Measurements from ENCODE around the gene GPAT2. TPM values are rescaled to one million over a fixed set of nuclear protein-coding genes. Genes with fewer than 3 reads are reported as not detected.
A peak's percentile ranks its signal among the peaks of the same experiment; 100 is the strongest.
"Not testable (repeated sequence)": the region's sequence is repeated elsewhere in the genome, so short reads cannot be mapped to it uniquely, and the experiment has no call there.

The GPAT2 gene
- total and polyA plus RNA-seq, 2 of the 8 experiments (the other 6 are each of a cell fraction or from before 2014, with no cell fraction given): 0.26 to 0.63 TPM

GRCh38 chr2:96061197-96061817 lies 26.6 kb upstream of the GPAT2 start:
- H3K4me1 ChIP-seq (replicated peaks in 1 of 4; ENCODE audit: control insufficient read depth in 3 of 4, insufficient read depth in 4 of 4, low read length in 3 of 4); H2BK120ac ChIP-seq (replicated peaks; ENCODE audit: low read depth, low read length); H4K8ac ChIP-seq (ENCODE audit: extremely low read depth, insufficient read depth, low read length); H2BK5ac ChIP-seq (ENCODE audit: low read depth, low read length); FAIRE-seq; H3K79me1 ChIP-seq (ENCODE audit: low read depth, low read length); H2BK15ac ChIP-seq (ENCODE audit: low read length); H3K4me2 ChIP-seq (ENCODE audit: insufficient read depth in 1 of 2, low read depth in 2 of 2, low read length in 2 of 2); H3K27ac ChIP-seq (ENCODE audit: low read depth, low read length); H3K56ac ChIP-seq (replicated peaks; ENCODE audit: insufficient read length, low read depth, low read length); H2AFZ ChIP-seq (ENCODE audit: low read length); H3K4ac ChIP-seq (replicated peaks; ENCODE audit: insufficient read length, low read depth, low read length); H4K91ac ChIP-seq (replicated peaks; ENCODE audit: insufficient read length, low read length); H3K9me3 ChIP-seq (ENCODE audit: insufficient read depth in 2 of 2, low read depth in 1 of 2, low read length in 1 of 2); H4K20me1 ChIP-seq (replicated peaks in 1 of 2; ENCODE audit: control insufficient read depth in 1 of 2, insufficient read depth in 2 of 2, low read length in 2 of 2); H3K79me2 ChIP-seq (ENCODE audit: control insufficient read depth in 1 of 2, insufficient read depth in 2 of 2, low read length in 2 of 2); H4K5ac ChIP-seq (ENCODE audit: insufficient read length, low read depth, low read length); H3K36me3 ChIP-seq (ENCODE audit: control insufficient read depth in 2 of 4, insufficient read depth in 4 of 4, low read length in 3 of 4); H3K14ac ChIP-seq (ENCODE audit: insufficient read length); H3K23ac ChIP-seq (ENCODE audit: insufficient read length); H2AK5ac ChIP-seq (ENCODE audit: low read depth, low read length); H3K4me3 ChIP-seq (ENCODE audit: extremely low read depth in 1 of 4, insufficient read depth in 2 of 4, low read depth in 3 of 4, low read length in 4 of 4); H2BK20ac ChIP-seq (ENCODE audit: low read length); H3K27me3 ChIP-seq (replicated peaks in 1 of 4; ENCODE audit: control insufficient read depth in 3 of 4, extremely low read depth in 1 of 4, insufficient read depth in 3 of 4, low read length in 3 of 4); H3K9ac ChIP-seq (replicated peaks in 1 of 4; ENCODE audit: extremely low read depth in 1 of 4, low read depth in 3 of 4, low read length in 3 of 4); POLR2A ChIA-PET (ENCODE audit: partially characterized antibody); H3K18ac ChIP-seq (ENCODE audit: extremely low read depth, low read length); H3K23me2 ChIP-seq (ENCODE audit: low read depth, low read length); H2BK12ac ChIP-seq (ENCODE audit: low read depth, low read length): not testable (repeated sequence)
- peak in 1 of 2 experiments; percentile 41 for DNase-seq (ENCODE audit: low read depth in 1 of 2, low spot score in 2 of 2)
- 91% methylated on average over 8 of the region's 8 CpGs; no CpG with 5 or more reads in 1 of the 2 experiments for WGBS, 2 experiments (ENCODE audit: extremely low coverage in 1 of 2, insufficient coverage in 1 of 2, insufficient read length in 1 of 2, insufficient replicate concordance in 2 of 2, low coverage in 1 of 2, low lambda C conversion rate in 2 of 2, missing lambda C conversion rate in 1 of 2)
- CTCF ChIA-PET (ENCODE audit: partially characterized antibody): interaction anchor here (0.7 to 1.2 kb wide), 5 partner anchors 21 to 1661 kb away, joined by 3 read pairs; no protein-coding TSS in a partner anchor

GRCh38 chr2:96060325-96060724 lies 25.6 kb upstream of the GPAT2 start:
- WGBS, 2 experiments (ENCODE audit: extremely low coverage in 1 of 2, insufficient coverage in 1 of 2, insufficient read length in 1 of 2, insufficient replicate concordance in 2 of 2, low coverage in 1 of 2, low lambda C conversion rate in 2 of 2, missing lambda C conversion rate in 1 of 2): 84% methylated on average over 5 of the region's 10 CpGs; no CpG with 5 or more reads in 1 of the 2 experiments
- H2BK20ac ChIP-seq (ENCODE audit: low read length); CTCF ChIA-PET (ENCODE audit: partially characterized antibody); H3K9ac ChIP-seq (replicated peaks in 1 of 4; ENCODE audit: extremely low read depth in 1 of 4, low read depth in 3 of 4, low read length in 3 of 4); POLR2A ChIA-PET (ENCODE audit: partially characterized antibody); H3K79me1 ChIP-seq (ENCODE audit: low read depth, low read length); H3K27ac ChIP-seq (ENCODE audit: low read depth, low read length); H2AK5ac ChIP-seq (ENCODE audit: low read depth, low read length); H2BK120ac ChIP-seq (replicated peaks; ENCODE audit: low read depth, low read length); H2BK12ac ChIP-seq (ENCODE audit: low read depth, low read length); H4K91ac ChIP-seq (replicated peaks; ENCODE audit: insufficient read length, low read length); H3K4me2 ChIP-seq (ENCODE audit: insufficient read depth in 1 of 2, low read depth in 2 of 2, low read length in 2 of 2); FAIRE-seq; H3K18ac ChIP-seq (ENCODE audit: extremely low read depth, low read length); H2BK5ac ChIP-seq (ENCODE audit: low read depth, low read length); H3K23ac ChIP-seq (ENCODE audit: insufficient read length); H3K4ac ChIP-seq (replicated peaks; ENCODE audit: insufficient read length, low read depth, low read length); H3K23me2 ChIP-seq (ENCODE audit: low read depth, low read length); H3K4me1 ChIP-seq (replicated peaks in 1 of 4; ENCODE audit: control insufficient read depth in 3 of 4, insufficient read depth in 4 of 4, low read length in 3 of 4); H4K5ac ChIP-seq (ENCODE audit: insufficient read length, low read depth, low read length); H3K14ac ChIP-seq (ENCODE audit: insufficient read length); H3K4me3 ChIP-seq (ENCODE audit: extremely low read depth in 1 of 4, insufficient read depth in 2 of 4, low read depth in 3 of 4, low read length in 4 of 4); H4K8ac ChIP-seq (ENCODE audit: extremely low read depth, insufficient read depth, low read length); H3K36me3 ChIP-seq (ENCODE audit: control insufficient read depth in 2 of 4, insufficient read depth in 4 of 4, low read length in 3 of 4); H3K79me2 ChIP-seq (ENCODE audit: control insufficient read depth in 1 of 2, insufficient read depth in 2 of 2, low read length in 2 of 2); H2BK15ac ChIP-seq (ENCODE audit: low read length); H3K9me3 ChIP-seq (ENCODE audit: insufficient read depth in 2 of 2, low read depth in 1 of 2, low read length in 1 of 2); H3K27me3 ChIP-seq (replicated peaks in 1 of 4; ENCODE audit: control insufficient read depth in 3 of 4, extremely low read depth in 1 of 4, insufficient read depth in 3 of 4, low read length in 3 of 4); H3K56ac ChIP-seq (replicated peaks; ENCODE audit: insufficient read length, low read depth, low read length); H4K20me1 ChIP-seq (replicated peaks in 1 of 2; ENCODE audit: control insufficient read depth in 1 of 2, insufficient read depth in 2 of 2, low read length in 2 of 2); H2AFZ ChIP-seq (ENCODE audit: low read length): not testable (repeated sequence)
- peak in 1 of 2 experiments; percentile 45 for DNase-seq (ENCODE audit: low read depth in 1 of 2, low spot score in 2 of 2)
